GM20000 (cell line): ENCODE measurements around the gene KLHDC10.
"Not testable (repeated sequence)": the region's sequence is repeated elsewhere in the genome, so short reads cannot be mapped to it uniquely, and the experiment has no call there.

Experiments used
- DNase-seq: peaks from one replicate; pipeline ENCODE4 v3.0.0; 2012; ENCODE audit warnings: low spot score
- CTCF ChIP-seq: IDR thresholded peaks from 2 replicates; pipeline ENCODE4 v1.5.1; 2012; ENCODE audit warnings: mild to moderate bottlenecking, control low read depth; ENCODE audit errors: extremely low read depth, missing control alignments

The KLHDC10 gene

GRCh38 chr7:130037703-130038102 lies 32.6 kb upstream of the KLHDC10 start:
- no peak for DNase-seq
- TF ChIP-seq CTCF, result no peak

GRCh38 chr7:130040576-130040975 lies 29.8 kb upstream of the KLHDC10 start:
- DNase-seq, result no peak
- TF ChIP-seq CTCF, result no peak

- DNase-seq, result no peak
- no peak for TF ChIP-seq CTCF
Measured at GRCh38 chr7:130047831-130048230, 22.5 kb upstream of the KLHDC10 start.

- no peak for TF ChIP-seq CTCF
- no peak for DNase-seq
Measured at GRCh38 chr7:130048906-130049305, 21.4 kb upstream of the KLHDC10 start.

GRCh38 chr7:130052250-130052649 lies 18.1 kb upstream of the KLHDC10 start:
- DNase-seq, result not testable (repeated sequence)

- not testable (repeated sequence) for DNase-seq
Measured at GRCh38 chr7:130055198-130055597, 15.1 kb upstream of the KLHDC10 start.

- DNase-seq, result no peak
- no peak for TF ChIP-seq CTCF
Measured at GRCh38 chr7:130062246-130062645, 8.1 kb upstream of the KLHDC10 start.

- peak; percentile 26 for DNase-seq
- TF ChIP-seq CTCF, result peak; percentile 49
Measured at GRCh38 chr7:130063036-130063435, 7.3 kb upstream of the KLHDC10 start.

- DNase-seq, result not testable (repeated sequence)
Measured at GRCh38 chr7:130064580-130064926, 5.8 kb upstream of the KLHDC10 start.
